H1 (cell line): ENCODE measurements around the gene SRGAP3. TPM values are rescaled to one million over a fixed set of nuclear protein-coding genes. Genes with fewer than 3 reads are reported as not detected.

Experiments used
- CTCF ChIA-PET: fragments of 300-600 bp; sonication (Branson Sonifier 250); formaldehyde crosslinking; loops from one replicate; lab custom pipeline; 2021; ENCODE audit not compliant: partially characterized antibody; lab: Charles Lee
- POLR2A ChIA-PET: fragments of 300-600 bp; sonication (Branson Sonifier 250); formaldehyde crosslinking; loops from one replicate; lab custom pipeline; 2021; ENCODE audit warnings: inconsistent platforms; ENCODE audit not compliant: partially characterized antibody; lab: Charles Lee
- DNase-seq, 2 experiments: peaks; one replicate each; pipeline versions ENCODE4 v3.0.0 to v3.0.0-alpha.2; 2010 to 2022; ENCODE audit warnings: low spot score in 2 of 2, low read depth in 1 of 2, mixed read lengths in 1 of 2
- FAIRE-seq: peaks from 2 replicates; lab custom pipeline; 2011; peaks lifted over from hg19 to GRCh38; lab: Jason Lieb, UNC
- H2AFZ ChIP-seq: 2 replicates; pipeline ENCODE4 v1.8.1; 2012; ENCODE audit warnings: low read length, inconsistent platforms
- H2AK5ac ChIP-seq: 2 replicates; pipeline ENCODE4 v1.6.1; 2013; ENCODE audit warnings: low read depth, low read length
- H2BK120ac ChIP-seq: replicated peaks from 2 replicates; pipeline ENCODE3; 2013; ENCODE audit warnings: low read depth, low read length, inconsistent platforms
- H2BK12ac ChIP-seq: 2 replicates; pipeline ENCODE4 v1.6.1; 2013; ENCODE audit warnings: low read depth, low read length
- H2BK15ac ChIP-seq: 2 replicates; pipeline ENCODE4 v1.6.1; 2013; ENCODE audit warnings: low read length
- H2BK20ac ChIP-seq: 2 replicates; pipeline ENCODE4 v1.6.1; 2013; ENCODE audit warnings: low read length
- H2BK5ac ChIP-seq: 2 replicates; pipeline ENCODE4 v1.6.1; 2013; ENCODE audit warnings: low read depth, low read length
- H3K14ac ChIP-seq: 2 replicates; pipeline ENCODE4 v1.6.1; 2013; ENCODE audit warnings: inconsistent platforms; ENCODE audit not compliant: insufficient read length
- H3K18ac ChIP-seq: 2 replicates; pipeline ENCODE4 v1.6.1; 2013; ENCODE audit warnings: low read length; ENCODE audit errors: extremely low read depth
- H3K23ac ChIP-seq: 2 replicates; pipeline ENCODE4 v1.6.1; 2013; ENCODE audit warnings: inconsistent platforms; ENCODE audit not compliant: insufficient read length
- H3K23me2 ChIP-seq: 2 replicates; pipeline ENCODE4 v1.6.1; 2013; ENCODE audit warnings: low read depth, low read length
- H3K27ac ChIP-seq: 2 replicates; pipeline ENCODE4 v1.6.1; 2011; ENCODE audit warnings: low read depth, low read length, inconsistent platforms
- H3K27me3 ChIP-seq, 4 experiments: replicated peaks in 1 of 4; 1 replicate in 1 of 4; 2 replicates in 3 of 4; pipeline versions ENCODE4 v1.6.1 to v1.8.1; 2011 to 2013; ENCODE audit warnings: low read length in 3 of 4, mild to moderate bottlenecking in 3 of 4, inconsistent platforms in 2 of 4, mixed read lengths in 2 of 4, moderate library complexity in 1 of 4; ENCODE audit not compliant: control insufficient read depth in 3 of 4, insufficient read depth in 3 of 4; ENCODE audit errors: extremely low read depth in 1 of 4
- H3K36me3 ChIP-seq, 4 experiments: 2 replicates each; pipeline versions ENCODE4 v1.6.1 to v1.8.1; 2011 to 2013; ENCODE audit warnings: mild to moderate bottlenecking in 4 of 4, low read length in 3 of 4, moderate library complexity in 2 of 4, control low read depth in 1 of 4, inconsistent platforms in 1 of 4; ENCODE audit not compliant: insufficient read depth in 4 of 4, control insufficient read depth in 2 of 4
- H3K4ac ChIP-seq: replicated peaks from 2 replicates; pipeline ENCODE3; 2013; ENCODE audit warnings: low read length, low read depth, mixed read lengths, inconsistent platforms; ENCODE audit not compliant: insufficient read length
- H3K4me1 ChIP-seq, 4 experiments: replicated peaks in 1 of 4; 1 replicate in 1 of 4; 2 replicates in 3 of 4; pipeline versions ENCODE4 v1.6.1 to v1.8.1; 2011 to 2013; ENCODE audit warnings: low read length in 3 of 4, inconsistent platforms in 2 of 4, mixed read lengths in 1 of 4; ENCODE audit not compliant: insufficient read depth in 4 of 4, control insufficient read depth in 3 of 4
- H3K4me2 ChIP-seq, 2 experiments: 2 replicates each; pipeline versions ENCODE4 v1.6.1 to v1.8.1; 2011 to 2013; ENCODE audit warnings: low read depth in 2 of 2, low read length in 2 of 2, control low read depth in 1 of 2, inconsistent platforms in 1 of 2, mild to moderate bottlenecking in 1 of 2; ENCODE audit not compliant: insufficient read depth in 1 of 2
- H3K4me3 ChIP-seq, 4 experiments: fragments of 200-600, 300-600 bp in 1 of 4; sonication (generic), shearing (Covaris generic), sonication (Bioruptor Twin) in 1 of 4; 2 replicates each; pipeline versions ENCODE4 v1.5.1 to v1.8.1; 2011 to 2016; ENCODE audit warnings: low read length in 4 of 4, low read depth in 3 of 4, control low read depth in 2 of 4, inconsistent platforms in 2 of 4, mild to moderate bottlenecking in 2 of 4, mixed read lengths in 1 of 4, moderate library complexity in 1 of 4; ENCODE audit not compliant: insufficient read depth in 2 of 4; ENCODE audit errors: extremely low read depth in 1 of 4
- H3K56ac ChIP-seq: replicated peaks from 2 replicates; pipeline ENCODE3; 2013; ENCODE audit warnings: low read depth, mild to moderate bottlenecking, mixed read lengths, low read length, inconsistent platforms; ENCODE audit not compliant: insufficient read length
- H3K79me1 ChIP-seq: 2 replicates; pipeline ENCODE4 v1.6.1; 2013; ENCODE audit warnings: low read depth, low read length, control low read depth
- H3K79me2 ChIP-seq, 2 experiments: 2 replicates each; pipeline versions ENCODE4 v1.6.1 to v1.8.1; 2012 to 2013; ENCODE audit warnings: low read length in 2 of 2, mild to moderate bottlenecking in 2 of 2, inconsistent platforms in 1 of 2; ENCODE audit not compliant: insufficient read depth in 2 of 2, control insufficient read depth in 1 of 2
- H3K9ac ChIP-seq, 4 experiments: replicated peaks in 1 of 4; 1 replicate in 1 of 4; 2 replicates in 3 of 4; pipeline versions ENCODE4 v1.6.1 to v1.8.1; 2011 to 2013; ENCODE audit warnings: low read depth in 3 of 4, low read length in 3 of 4, control low read depth in 2 of 4, mild to moderate bottlenecking in 2 of 4, moderate library complexity in 2 of 4, inconsistent platforms in 1 of 4; ENCODE audit errors: extremely low read depth in 1 of 4
- H3K9me3 ChIP-seq, 2 experiments: 2 replicates each; pipeline versions ENCODE4 v1.6.1 to v1.8.1; 2012 to 2013; ENCODE audit warnings: mild to moderate bottlenecking in 2 of 2, moderate library complexity in 2 of 2, control low read depth in 1 of 2, inconsistent platforms in 1 of 2, low read depth in 1 of 2, low read length in 1 of 2, mixed read lengths in 1 of 2; ENCODE audit not compliant: insufficient read depth in 2 of 2
- H4K20me1 ChIP-seq, 2 experiments: replicated peaks in 1 of 2; 2 replicates each; pipeline versions ENCODE3 to v1.8.1; 2011 to 2013; ENCODE audit warnings: inconsistent platforms in 2 of 2, low read length in 2 of 2, mild to moderate bottlenecking in 1 of 2; ENCODE audit not compliant: insufficient read depth in 2 of 2, control insufficient read depth in 1 of 2
- H4K5ac ChIP-seq: 2 replicates; pipeline ENCODE4 v1.6.1; 2013; ENCODE audit warnings: low read length, low read depth, mixed read lengths, inconsistent platforms; ENCODE audit not compliant: insufficient read length
- H4K8ac ChIP-seq: 2 replicates; pipeline ENCODE4 v1.8.0; 2013; ENCODE audit warnings: mild to moderate bottlenecking, moderate library complexity, low read length, inconsistent platforms; ENCODE audit not compliant: insufficient read depth; ENCODE audit errors: extremely low read depth
- H4K91ac ChIP-seq: replicated peaks from 2 replicates; pipeline ENCODE3; 2013; ENCODE audit warnings: low read length, mixed read lengths, inconsistent platforms; ENCODE audit not compliant: insufficient read length
- BACH1 ChIP-seq: IDR thresholded peaks from 2 replicates; pipeline ENCODE4 v1.6.1; 2012; ENCODE audit warnings: low read length, improper control_type of control experiment
- CBX5 ChIP-seq: fragments of 300-800, 300-1000 bp; sonication (generic); IDR thresholded peaks from 2 replicates; pipeline ENCODE4 v1.7.1; 2016; ENCODE audit warnings: antibody characterized with exemption, low read length, low read depth
- CTCF ChIP-seq, 3 experiments: IDR thresholded peaks; 1 replicate in 2 of 3; 2 replicates in 1 of 3; pipeline versions ENCODE4 v1.5.1 to v1.6.1; 2011; ENCODE audit warnings: low read length in 3 of 3, mild to moderate bottlenecking in 3 of 3, inconsistent platforms in 2 of 3, low read depth in 1 of 3, moderate library complexity in 1 of 3; ENCODE audit not compliant: insufficient read depth in 1 of 3; ENCODE audit errors: control extremely low read depth in 1 of 3
- GTF2F1 ChIP-seq: IDR thresholded peaks from 2 replicates; pipeline ENCODE4 v1.6.1; 2012; ENCODE audit warnings: low read depth, low read length, improper control_type of control experiment, borderline replicate concordance
- JUN ChIP-seq: IDR thresholded peaks from 2 replicates; pipeline ENCODE4 v1.6.1; 2011; ENCODE audit warnings: low read depth, mild to moderate bottlenecking, improper control_type of control experiment, low read length
- KDM5A ChIP-seq: fragments of 200-600 bp; IDR thresholded peaks from 2 replicates; pipeline ENCODE4 v1.7.1; 2012; ENCODE audit warnings: mild to moderate bottlenecking, low read length, inconsistent platforms, mixed read lengths
- RBBP5 ChIP-seq: IDR thresholded peaks from 2 replicates; pipeline ENCODE4 v1.7.1; 2012; ENCODE audit warnings: low read depth, mild to moderate bottlenecking, inconsistent platforms, low read length, moderate library complexity, borderline replicate concordance
- SP4 ChIP-seq: IDR thresholded peaks from 2 replicates; pipeline ENCODE4 v1.6.1; 2012; ENCODE audit warnings: low read length, inconsistent platforms
- TAF7 ChIP-seq: optimal IDR thresholded peaks from 2 replicates; pipeline ENCODE3; 2011; ENCODE audit warnings: low read depth, mild to moderate bottlenecking, inconsistent platforms, low read length, moderate library complexity, borderline replicate concordance
- TBP ChIP-seq: IDR thresholded peaks from 2 replicates; pipeline ENCODE4 v1.6.1; 2011; ENCODE audit warnings: low read depth, low read length, improper control_type of control experiment
- YY1 ChIP-seq: IDR thresholded peaks from 2 replicates; pipeline ENCODE4 v1.6.1; 2011; ENCODE audit warnings: low read depth, mild to moderate bottlenecking, low read length
- WGBS, 2 experiments: shearing (Covaris generic) in 1 of 2; methylation state at CpG; one replicate each; pipeline versions ENCODE4 v1.1.6 to v1.1.7; 2013 to 2015; ENCODE audit warnings: low lambda C conversion rate in 2 of 2, mixed read lengths in 2 of 2, inconsistent platforms in 1 of 2, low coverage in 1 of 2, missing lambda C conversion rate in 1 of 2; ENCODE audit not compliant: insufficient replicate concordance in 2 of 2, insufficient coverage in 1 of 2, insufficient read length in 1 of 2; ENCODE audit errors: extremely low coverage in 1 of 2, missing lambda C conversion rate in 1 of 2; 5-methylcytosine and 5-hydroxymethylcytosine counted together
- polyA plus RNA-seq, 7 experiments: library from polyadenylated mRNA; depleted of rRNA in 3 of 7; stranded (reverse) in 5 of 7; unstranded in 2 of 7; fragments of >200 nt in 5 of 7; fragments of 200-250 nt in 2 of 7; gene quantifications; 1 replicate in 5 of 7; 2 replicates in 1 of 7; 4 replicates in 1 of 7; pipeline versions ENCODE4 v1.2.1 to v1.2.3, GENCODE V29; 2011 to 2013; ENCODE audit warnings: missing spikeins in 2 of 7, mixed read lengths in 2 of 7
- total RNA-seq: library from RNA; stranded (reverse); fragmentation: NEBNext Ultra II Directional; extraction: Animal tissue kit (Norgen Biotek cat#: 25700); gene quantifications from 2 replicates; pipeline ENCODE4 v1.2.1, GENCODE V29; 2021
- TF ChIP-seq, protein P1 (sequence below): IDR thresholded peaks from 2 replicates; pipeline ENCODE4 v1.6.1; 2011; ENCODE audit warnings: low read depth, mild to moderate bottlenecking, low read length; ENCODE audit not compliant: insufficient read depth

Gene SRGAP3
- total and polyA plus RNA-seq, 2 of the 8 experiments (the other 6 are each of a cell fraction or from before 2014, with no cell fraction given): 5.8 to 11.4 TPM

- no peak for TF ChIP-seq KDM5A
- TF ChIP-seq TBP: no peak
- no peak for TF ChIP-seq SP4
- no peak for TF ChIP-seq CTCF (IDR thresholded peaks at IDR 0.05; ENCODE audit: control extremely low read depth in 1 of 3, insufficient read depth in 1 of 3, low read depth in 1 of 3, low read length in 3 of 3)
- TF ChIP-seq RBBP5: no peak
- no peak for TF ChIP-seq JUN
- TF ChIP-seq CBX5: no peak
- no peak for TF ChIP-seq GTF2F1
- TF ChIP-seq TAF7: no peak
- TF ChIP-seq BACH1: no peak
- TF ChIP-seq YY1: no peak
- TF ChIP-seq, protein P1, sequence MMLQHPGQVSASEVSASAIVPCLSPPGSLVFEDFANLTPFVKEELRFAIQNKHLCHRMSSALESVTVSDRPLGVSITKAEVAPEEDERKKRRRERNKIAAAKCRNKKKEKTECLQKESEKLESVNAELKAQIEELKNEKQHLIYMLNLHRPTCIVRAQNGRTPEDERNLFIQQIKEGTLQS: no peak
- H2BK120ac ChIP-seq: no peak overlapping the region
- H3K14ac ChIP-seq: no peak overlapping the region
- no peak overlapping the region for H3K18ac ChIP-seq
- no peaks in the 10 kb centered on the region for H3K36me3 ChIP-seq
- H3K79me2 ChIP-seq: no peaks in the 10 kb centered on the region
- no peak overlapping the region for H3K4me3 ChIP-seq
- no peak overlapping the region for H4K5ac ChIP-seq
- H2BK20ac ChIP-seq: no peak overlapping the region
- WGBS, 2 experiments: 85% methylated on average over 2 of the region's 2 CpGs; no CpG with 5 or more reads in 1 of the 2 experiments
- POLR2A ChIA-PET: no interaction called here
- 0 out of 2 replicates have a peak, but pooled peaks cover 2% of the 10 kb centered on the region for H3K79me1 ChIP-seq
- H3K56ac ChIP-seq: no peak overlapping the region
- H3K27me3 ChIP-seq: no peaks in the 10 kb centered on the region; a peak in 1 of 7 replicates
- H2BK15ac ChIP-seq: no peak overlapping the region
- H3K4me1 ChIP-seq: peaks cover 0 to 2% (median 0%) of the 10 kb centered on the region in 4 experiments; a peak in 3 of 7 replicates
- FAIRE-seq (no peak), DNase-seq (no peak)
- H2AFZ ChIP-seq: no peak overlapping the region
- no peaks in the 10 kb centered on the region for H3K9me3 ChIP-seq
- no peak overlapping the region for H2BK12ac ChIP-seq
- peaks cover 0 to 1% of the 10 kb centered on the region in 2 experiments for H4K20me1 ChIP-seq
- H3K4ac ChIP-seq: no peak overlapping the region
- CTCF ChIA-PET: interaction anchor here (1.0 to 3.0 kb wide), 4 partner anchors 9 to 188 kb away, joined by 3 to 19 read pairs (median 10); no protein-coding TSS in a partner anchor
- no peak overlapping the region for H3K9ac ChIP-seq
- H4K91ac ChIP-seq: no peak overlapping the region
- H3K4me2 ChIP-seq: no peak overlapping the region
- no peak overlapping the region for H3K23ac ChIP-seq
- no peaks in the 10 kb centered on the region for H3K23me2 ChIP-seq
- H4K8ac ChIP-seq: no peak overlapping the region
- no peak overlapping the region for H2BK5ac ChIP-seq
- H3K27ac ChIP-seq: no peak overlapping the region
- no peak overlapping the region for H2AK5ac ChIP-seq
These were observed 134.1 kb downstream of the SRGAP3 start for GRCh38 chr3:9115336-9115735.
